HG02970 (cell line): ENCODE measurements around the gene TXNDC16.
"Not testable (repeated sequence)": the region's sequence is repeated elsewhere in the genome, so short reads cannot be mapped to it uniquely, and the experiment has no call there.

Experiments used
- ATAC-seq: cut with Tn5 transposase; IDR thresholded peaks from one replicate; pipeline ENCODE4 v1.9.1; 2021; ENCODE audit warnings: mild to moderate bottlenecking, moderate library complexity, moderate number of reproducible peaks; ENCODE audit not compliant: unreplicated experiment, low FRiP score

Gene TXNDC16, protein sequence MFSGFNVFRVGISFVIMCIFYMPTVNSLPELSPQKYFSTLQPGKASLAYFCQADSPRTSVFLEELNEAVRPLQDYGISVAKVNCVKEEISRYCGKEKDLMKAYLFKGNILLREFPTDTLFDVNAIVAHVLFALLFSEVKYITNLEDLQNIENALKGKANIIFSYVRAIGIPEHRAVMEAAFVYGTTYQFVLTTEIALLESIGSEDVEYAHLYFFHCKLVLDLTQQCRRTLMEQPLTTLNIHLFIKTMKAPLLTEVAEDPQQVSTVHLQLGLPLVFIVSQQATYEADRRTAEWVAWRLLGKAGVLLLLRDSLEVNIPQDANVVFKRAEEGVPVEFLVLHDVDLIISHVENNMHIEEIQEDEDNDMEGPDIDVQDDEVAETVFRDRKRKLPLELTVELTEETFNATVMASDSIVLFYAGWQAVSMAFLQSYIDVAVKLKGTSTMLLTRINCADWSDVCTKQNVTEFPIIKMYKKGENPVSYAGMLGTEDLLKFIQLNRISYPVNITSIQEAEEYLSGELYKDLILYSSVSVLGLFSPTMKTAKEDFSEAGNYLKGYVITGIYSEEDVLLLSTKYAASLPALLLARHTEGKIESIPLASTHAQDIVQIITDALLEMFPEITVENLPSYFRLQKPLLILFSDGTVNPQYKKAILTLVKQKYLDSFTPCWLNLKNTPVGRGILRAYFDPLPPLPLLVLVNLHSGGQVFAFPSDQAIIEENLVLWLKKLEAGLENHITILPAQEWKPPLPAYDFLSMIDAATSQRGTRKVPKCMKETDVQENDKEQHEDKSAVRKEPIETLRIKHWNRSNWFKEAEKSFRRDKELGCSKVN

DNA sequence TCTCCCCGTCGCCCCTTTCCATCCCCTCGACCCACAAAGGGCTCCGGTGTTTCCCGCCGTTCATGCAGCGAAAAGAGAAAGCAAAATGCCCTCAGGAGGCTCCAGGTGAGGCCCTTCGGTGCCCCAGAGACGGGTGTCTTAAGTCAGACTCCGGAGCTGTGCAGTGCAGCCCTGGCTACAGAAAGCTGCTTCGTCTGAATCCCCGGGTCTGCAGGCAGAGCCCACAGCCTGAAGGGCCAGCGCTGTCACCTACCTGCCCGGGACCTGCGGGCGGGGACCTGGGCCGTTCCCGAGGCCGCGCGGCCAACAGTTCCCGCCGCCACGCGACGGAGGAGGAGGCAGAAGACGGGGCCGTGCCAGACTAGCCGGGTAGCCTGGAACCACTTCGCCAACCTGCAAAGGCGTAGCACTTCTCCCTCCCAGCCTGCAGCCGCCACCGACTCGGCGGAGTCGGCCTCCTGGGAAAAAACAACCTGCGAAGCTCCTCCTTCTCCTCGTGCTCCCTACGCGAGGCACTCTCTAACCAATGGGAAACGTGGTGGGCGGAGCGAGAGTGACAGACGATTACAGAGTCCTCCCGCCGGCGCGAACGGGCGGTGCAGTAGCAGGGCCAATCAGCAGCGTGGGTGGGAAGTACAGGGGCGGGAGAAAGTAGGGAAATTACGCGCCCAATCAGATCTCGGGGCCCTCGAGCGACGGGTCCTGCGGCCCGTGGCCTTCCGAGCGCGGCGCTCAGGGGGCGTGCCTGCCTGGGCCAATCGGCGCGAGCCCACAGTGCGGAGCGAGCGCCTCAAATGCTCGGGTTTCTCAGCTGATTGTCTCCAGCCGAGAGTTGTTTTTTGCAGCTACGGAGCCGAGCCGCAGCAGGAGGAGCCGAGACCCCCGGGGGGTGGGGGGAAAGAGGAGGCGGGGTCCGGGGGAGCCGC lies at the start of gene TXNDC16, which contains the start of gene GPR137C:
Gene TXNDC16, minus strand, starts transcription at position 443 of the 926 bp plus-strand sequence. CDS start 8,948 bp downstream, outside the sequence.
Gene GPR137C, plus strand, starts transcription at position 774 of the 926 bp plus-strand sequence. CDS start 312 bp downstream, outside the sequence.
- ATAC-seq: peak; percentile 96

DNA sequence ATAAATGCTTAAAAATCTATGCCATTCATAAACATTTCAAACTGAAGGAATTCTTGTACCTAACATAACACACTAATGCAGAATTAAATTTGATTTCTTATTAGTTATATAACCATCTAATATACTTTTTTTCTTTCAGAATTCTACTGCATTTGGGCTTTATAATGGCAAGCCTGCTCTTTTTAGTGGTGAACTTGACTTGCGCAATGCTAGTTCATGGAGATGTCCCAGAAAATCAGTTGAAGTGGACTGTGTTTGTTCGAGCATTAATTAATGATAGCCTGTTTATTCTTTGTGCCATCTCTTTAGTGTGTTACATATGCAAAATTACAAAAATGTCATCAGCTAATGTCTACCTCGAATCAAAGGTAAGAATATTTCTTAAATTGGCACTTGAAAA lies 47.7 kb upstream of the TXNDC16 start:
- ATAC-seq: no peak

DNA sequence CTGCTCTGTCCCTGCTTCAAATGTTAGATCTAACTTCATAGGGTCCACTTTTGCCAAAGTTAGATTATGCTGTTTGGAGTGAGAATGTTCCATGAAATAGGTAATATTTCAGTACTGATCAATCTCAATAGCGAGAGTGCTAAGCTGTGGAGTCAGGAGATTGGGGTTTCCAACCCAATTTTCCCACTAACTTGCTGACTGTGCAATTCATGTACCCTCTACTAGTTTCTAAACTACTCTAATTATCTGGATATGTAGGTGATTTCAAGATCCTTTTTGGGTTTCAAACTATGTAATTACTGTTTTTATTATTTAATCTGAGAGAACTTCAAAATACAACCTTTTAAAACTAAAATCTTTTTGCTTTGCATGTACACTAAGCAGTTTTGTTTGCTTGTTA lies 46.3 kb upstream of the TXNDC16 start:
- ATAC-seq: no peak

DNA sequence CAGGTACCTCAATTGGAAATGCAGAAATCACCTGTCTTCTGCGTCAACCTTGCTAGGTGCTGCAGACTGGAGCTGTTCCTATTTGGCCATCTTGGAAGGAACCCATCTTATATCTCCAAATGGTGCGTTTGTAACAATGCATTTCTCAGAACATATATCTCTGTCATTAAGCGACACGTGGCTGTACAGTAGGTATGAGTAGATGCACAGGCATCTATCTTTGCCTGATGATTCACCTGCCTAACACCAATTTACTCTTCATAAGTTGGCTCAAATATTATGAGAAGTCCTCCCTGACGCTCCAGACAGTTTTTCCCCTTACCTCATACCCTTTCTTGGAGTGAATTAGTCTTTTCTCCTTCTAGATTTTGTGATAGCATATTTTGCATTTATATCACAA lies 44.6 kb upstream of the TXNDC16 start:
- no peak for ATAC-seq

DNA sequence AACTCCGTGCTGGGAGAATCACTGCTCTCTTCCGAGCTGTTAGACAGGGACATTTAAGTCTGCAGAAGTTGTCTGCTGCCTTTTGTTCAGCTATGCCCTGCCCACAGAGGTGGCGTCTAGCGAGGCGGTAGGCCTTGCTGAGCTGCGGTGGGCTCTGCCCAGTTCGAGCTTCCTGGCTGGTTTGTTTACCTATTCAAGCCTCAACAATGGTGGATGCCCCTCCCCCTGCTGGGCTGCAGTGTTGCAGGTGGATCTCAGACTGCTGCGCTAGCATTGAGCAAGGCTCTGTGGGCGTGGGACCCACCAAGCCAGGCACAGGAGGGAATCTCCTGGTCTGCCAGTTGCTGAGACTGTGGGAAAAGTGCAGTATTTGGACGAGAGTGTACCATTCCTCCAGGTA lies 44.0 kb upstream of the TXNDC16 start:
- ATAC-seq: no peak

DNA sequence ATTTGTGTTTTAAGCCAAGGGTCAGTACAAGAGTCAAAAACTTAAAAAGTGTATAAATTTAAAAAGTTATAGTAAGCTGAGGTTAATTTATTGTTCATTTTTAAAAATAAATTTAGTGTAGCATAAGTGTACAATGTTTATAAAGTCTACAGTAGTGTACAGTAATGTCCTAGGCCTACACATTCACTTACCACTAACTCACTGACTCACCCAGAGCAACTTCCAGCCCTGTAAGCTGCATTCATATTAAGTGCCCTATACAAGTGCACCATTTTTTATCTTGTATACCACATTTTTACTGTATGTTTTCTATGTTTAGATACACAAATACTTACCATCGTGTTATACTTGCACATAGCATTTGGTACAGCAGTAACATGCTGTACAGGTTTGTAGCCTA lies 38.0 kb upstream of the TXNDC16 start:
- ATAC-seq: no peak

DNA sequence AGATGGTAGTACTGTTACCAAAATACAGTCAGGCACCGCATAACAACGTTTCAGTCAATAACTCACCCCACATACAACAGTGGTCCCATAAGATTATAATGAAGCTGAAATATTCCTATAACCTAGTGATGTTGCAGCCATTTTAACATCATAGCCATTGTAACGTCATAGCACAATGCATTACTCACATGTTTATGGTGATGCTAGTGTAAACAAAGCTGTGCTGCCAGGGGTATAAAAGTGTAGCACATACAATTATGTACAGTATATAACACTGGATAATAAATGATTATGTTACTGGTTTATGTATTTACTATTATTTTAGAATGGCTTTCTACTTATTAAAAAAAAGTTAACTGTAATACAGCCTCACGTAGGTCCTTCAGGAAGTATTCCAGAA lies 37.3 kb upstream of the TXNDC16 start:
- ATAC-seq: no peak

DNA sequence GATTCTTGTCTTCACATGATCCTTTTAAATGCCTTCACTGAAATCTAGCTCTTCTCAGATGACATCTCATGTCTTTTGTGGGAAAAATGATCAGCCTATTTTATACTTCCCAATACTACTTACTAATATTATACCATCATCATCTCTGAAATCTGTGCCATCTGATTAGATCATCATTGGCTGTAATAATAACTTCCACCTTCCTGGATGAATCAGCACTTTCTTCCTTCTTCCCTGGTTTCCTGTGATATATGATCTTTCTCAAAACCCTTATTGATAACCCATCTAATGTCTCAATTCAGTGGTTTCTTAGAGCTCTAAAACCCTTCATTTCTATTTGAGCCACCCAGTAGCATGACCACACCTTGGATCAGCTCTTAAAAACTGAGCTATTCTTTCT lies 31.2 kb upstream of the TXNDC16 start:
- ATAC-seq: no peak

DNA sequence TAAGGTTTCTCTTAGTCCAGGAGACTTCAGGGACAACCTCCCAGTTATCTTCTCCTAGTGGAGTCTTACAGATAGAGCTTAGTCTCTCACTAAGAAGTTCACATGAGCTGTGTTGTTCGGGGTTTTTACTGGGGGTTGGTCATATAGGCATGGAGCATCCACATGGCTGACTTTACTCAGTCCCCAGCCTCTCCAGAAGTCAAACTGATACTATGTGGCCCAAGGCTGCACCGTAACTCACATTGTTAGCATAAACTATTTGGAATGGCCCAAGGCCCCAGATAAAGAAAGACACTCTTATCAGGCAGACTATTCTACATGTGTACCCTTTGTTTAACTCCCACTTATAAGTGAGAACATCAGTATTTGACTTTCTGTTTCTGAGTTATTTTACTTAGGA lies 23.6 kb upstream of the TXNDC16 start:
- no peak for ATAC-seq

DNA sequence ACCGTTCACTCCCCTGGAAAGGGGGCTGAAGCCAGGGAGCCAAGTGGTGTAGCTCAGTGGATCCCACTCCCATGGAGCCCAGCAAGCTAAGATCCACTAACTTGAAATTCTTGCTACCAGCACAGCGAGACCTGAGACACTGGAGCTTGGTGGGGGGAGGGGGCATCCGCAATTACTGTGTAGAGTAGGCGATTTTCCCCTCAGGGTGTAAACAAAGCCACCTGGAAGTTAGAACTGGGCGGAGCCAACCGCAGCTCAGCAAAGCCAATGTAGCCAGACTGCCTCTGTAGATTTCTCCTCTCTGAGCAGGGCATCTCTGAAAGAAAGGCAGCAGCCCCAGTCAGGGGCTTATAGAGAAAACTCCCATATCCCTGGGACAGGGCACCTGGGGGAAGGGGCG lies 16.1 kb upstream of the TXNDC16 start:
- ATAC-seq: not testable (repeated sequence)

DNA sequence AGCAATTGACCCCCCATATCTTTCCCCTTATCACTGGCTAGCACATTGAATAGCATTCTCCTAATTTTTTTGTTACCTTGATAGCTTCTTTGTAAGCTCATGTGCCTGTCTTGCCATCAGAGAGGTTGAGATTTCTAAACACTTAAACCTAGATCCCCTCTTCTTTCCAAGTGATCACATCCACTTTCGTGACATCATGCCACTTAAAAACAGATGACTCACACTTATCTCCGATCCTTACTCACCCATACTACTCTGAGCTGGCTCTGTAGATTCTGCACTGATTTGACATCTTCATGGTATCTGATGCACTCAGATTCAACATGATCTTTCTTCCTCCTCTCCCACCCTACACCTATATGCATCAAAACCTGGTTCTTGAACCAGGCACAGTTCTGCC lies 10.8 kb upstream of the TXNDC16 start:
- ATAC-seq: no peak

DNA sequence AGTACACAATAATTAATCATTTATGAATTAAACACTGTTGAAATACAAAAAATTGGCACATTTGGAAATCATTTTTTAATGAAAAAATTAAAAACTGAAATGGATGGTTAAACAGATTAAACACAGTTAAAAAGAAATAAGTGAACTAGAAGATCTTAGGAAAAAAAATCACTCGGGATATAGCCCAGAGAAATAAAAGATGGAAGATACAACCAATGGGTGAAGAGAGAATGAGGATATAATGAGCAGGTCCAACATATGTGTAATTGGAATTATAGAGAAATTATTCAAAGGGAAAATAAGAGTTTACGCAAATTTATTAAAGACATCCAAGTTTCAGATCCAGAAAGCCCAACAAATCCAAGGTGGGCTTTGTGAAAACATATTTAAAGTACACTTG lies 6.4 kb upstream of the TXNDC16 start:
- no peak for ATAC-seq

DNA sequence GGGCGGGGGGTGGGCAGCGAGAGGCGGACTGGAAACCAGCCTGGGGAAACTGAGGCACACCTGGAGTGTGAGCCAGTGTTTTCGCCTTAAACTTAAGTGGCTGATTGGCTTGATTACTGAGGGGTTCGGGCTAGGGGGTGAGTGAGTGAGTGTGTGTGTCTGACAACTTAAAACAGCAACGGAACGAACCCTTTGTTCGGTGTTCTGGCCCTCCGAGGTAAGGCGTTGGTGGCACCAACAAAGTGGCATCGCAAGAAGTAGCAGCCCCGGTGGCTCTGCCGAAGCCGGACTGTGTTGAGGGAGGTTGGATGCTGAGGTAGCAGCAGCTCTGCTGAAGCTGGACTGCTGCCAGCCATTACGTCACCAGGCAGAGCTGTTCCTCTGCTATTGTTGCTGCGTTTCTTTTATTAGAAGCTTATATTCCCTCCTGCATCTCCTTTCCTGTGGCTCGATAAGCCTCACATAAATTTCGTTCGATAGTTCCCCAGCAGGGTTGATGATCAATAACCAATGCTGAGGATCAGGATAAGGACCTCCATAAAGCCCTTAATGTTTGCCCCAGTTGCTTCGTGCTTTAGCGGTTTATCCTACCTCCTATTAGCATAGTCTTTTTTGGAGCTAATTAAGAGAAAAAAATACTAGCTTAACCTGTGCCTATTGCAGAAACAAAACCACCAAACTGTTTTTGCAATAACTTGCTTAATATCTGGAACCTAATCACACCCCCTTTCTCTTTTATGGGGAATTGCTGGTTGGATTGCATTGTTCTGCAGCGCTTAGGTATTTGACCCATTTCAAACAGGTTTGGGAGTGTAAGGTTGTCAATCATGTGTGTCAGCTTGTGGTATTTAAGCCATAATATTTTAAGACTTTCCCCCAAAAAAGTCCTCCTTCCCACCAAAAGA lies 1.6 kb upstream of the TXNDC16 start:
- no peak for ATAC-seq

DNA sequence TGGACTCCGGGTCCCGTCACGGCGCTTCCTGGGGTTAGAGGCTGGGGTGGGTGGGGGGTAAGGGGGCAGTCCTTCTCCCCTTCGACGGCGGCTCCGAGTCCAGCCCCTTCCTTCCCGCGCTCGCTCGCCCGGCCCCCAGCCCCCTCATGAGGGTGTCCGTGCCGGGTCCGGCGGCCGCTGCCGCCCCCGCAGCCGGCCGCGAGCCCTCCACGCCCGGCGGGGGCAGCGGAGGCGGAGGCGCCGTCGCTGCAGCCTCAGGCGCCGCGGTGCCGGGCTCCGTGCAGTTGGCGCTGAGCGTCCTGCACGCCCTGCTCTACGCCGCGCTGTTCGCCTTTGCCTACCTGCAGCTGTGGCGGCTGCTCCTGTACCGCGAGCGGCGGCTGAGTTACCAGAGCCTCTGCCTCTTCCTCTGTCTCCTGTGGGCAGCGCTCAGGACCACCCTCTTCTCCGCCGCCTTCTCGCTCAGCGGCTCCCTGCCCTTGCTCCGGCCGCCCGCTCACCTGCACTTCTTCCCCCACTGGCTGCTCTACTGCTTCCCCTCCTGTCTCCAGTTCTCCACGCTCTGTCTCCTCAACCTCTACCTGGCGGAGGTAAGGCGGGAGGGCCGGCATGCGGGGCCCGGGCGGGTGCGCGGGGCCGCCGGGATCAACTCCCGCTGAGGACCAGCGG lies 831 bp upstream of the TXNDC16 start:
- ATAC-seq: peak; percentile 16

DNA sequence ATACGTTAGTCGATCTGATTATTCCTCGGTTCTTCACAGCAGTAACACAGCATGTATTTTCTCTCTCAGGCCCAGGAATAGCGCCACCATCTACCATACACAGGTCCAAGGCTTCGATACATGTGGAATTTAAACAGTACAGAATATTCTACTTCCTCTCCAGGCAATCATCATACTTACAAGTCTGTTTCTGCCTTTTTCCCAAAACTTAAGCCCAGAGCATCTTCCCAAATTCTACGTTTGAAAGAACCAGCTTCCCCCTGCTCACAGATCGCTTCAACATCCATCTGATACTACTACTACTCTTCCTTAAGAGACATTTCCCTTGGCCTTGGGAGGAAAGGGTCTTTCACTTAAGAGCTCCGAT lies 626 bp downstream of the TXNDC16 start:
- no peak for ATAC-seq

DNA sequence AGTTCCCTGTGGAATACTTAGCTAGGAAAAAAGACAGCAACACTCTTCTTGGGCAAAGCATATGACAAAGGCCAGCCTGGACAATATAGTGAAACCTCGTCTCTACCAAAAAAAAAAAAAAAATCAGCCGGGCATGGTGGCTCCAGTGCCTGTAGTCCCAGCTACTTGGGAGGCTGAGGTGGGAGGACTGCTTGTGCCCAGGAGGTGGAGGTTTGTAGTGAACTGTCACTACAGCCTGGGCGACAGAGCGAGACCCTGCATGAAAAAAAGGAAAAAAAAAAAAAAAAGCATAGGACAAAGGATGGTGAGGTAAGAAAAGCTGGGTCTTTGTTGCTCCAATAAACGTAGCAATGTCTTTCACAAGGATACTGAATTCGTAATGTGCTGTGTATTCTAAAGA lies 1.1 kb downstream of the TXNDC16 start:
- no peak for ATAC-seq

DNA sequence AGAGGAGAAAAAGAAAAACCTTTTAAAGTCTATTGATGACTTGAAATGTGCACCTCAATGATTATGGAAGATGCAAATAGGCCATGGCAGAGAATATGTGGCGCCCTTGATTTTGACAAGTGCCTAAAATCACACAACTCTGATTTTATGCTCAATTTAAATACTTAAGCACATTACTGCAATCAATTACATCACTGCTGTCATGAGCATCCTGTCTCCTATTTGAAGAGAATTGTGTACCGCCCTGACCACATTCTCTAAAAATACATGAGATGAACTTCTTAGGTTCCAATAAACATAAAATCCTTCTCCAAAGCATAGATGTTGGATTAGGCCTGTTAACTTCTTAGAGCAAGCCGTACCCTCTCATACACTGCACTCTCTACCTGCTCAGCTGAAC lies 1.6 kb downstream of the TXNDC16 start:
- no peak for ATAC-seq

DNA sequence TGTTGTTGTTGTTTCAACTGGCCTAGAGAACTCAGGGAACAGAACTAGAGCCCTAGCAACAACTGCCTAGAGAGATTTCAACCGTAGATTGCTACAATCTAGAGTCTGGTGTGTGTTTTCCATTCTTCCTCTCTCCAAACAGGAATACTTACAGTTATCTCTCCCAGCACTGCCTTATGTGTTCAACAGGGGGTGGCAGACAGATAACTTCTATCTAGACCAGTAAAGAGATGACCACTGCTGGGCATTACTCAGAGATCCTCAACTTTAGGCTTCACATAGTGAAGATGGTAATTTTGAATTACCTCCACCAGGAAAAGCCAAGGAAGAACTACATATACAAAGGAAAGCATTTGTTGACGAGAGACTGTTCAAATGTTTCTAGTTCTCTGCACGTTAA lies 4.8 kb downstream of the TXNDC16 start:
- ATAC-seq: no peak

DNA sequence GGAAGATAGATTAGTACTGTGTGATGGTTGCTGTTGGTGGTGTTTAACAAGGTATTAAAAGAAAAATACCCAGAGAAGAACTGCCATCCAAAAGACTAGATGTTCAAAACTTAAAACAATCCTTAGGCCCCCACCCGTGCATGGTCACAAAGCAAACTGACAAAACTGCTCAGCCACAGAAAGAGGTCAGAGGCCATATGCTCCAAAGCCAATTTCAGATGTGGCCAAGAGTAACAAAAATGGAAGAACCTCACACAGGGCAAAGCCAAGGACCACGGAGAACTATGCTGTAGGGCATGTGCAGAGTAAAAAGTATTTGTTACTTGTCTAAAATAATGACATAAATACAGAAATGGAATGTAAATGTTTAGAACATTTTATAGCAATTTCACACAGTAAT lies 5.3 kb downstream of the TXNDC16 start:
- no peak for ATAC-seq
